Right cardiac atrium (tissue), 5 donors: ENCODE results near the gene PNO1. TPM values are rescaled to one million over a fixed set of nuclear protein-coding genes. Genes with fewer than 3 reads are reported as not detected.

Source experiments
- ATAC-seq, 2 donors: fragments of 200-7000 bp; cut with Tn5 transposase; one replicate each; pipeline versions ENCODE4 v1.8.0 to v1.9.1; 2020; ENCODE audit warnings: moderate library complexity in 2 of 2, mild to moderate bottlenecking in 1 of 2
- DNase-seq, 3 donors: peaks; one replicate each; pipeline ENCODE4 v3.0.0-alpha.2; 2020
- H3K27ac ChIP-seq: one replicate; pipeline ENCODE4 v1.5.1; 2013; ENCODE audit warnings: mild to moderate bottlenecking, low read length, control low read depth, moderate library complexity
- H3K27me3 ChIP-seq: one replicate; pipeline ENCODE4 v1.6.1; 2013; ENCODE audit not compliant: control insufficient read depth, insufficient read depth
- H3K4me1 ChIP-seq: one replicate; pipeline ENCODE4 v1.6.1; 2013; ENCODE audit warnings: low read length; ENCODE audit not compliant: control insufficient read depth, insufficient read depth
- H3K4me3 ChIP-seq: one replicate; pipeline ENCODE4 v1.5.1; 2013; ENCODE audit warnings: low read length, control low read depth
- H3K9me3 ChIP-seq: one replicate; pipeline ENCODE4 v1.6.1; 2013; ENCODE audit warnings: low read length; ENCODE audit not compliant: control insufficient read depth
- WGBS: extraction: QIAGEN DNeasy Blood & Tissue Kit; methylation state at CpG from one replicate; pipeline ENCODE4 v1.1.7; 2013; 5-methylcytosine and 5-hydroxymethylcytosine counted together
- intact Hi-C, 4 donors: fragments of 100-400 bp; cut with DNase I; formaldehyde crosslinking; loops; one replicate each; pipeline versions ENCODE4 v1.11.0 to v1.14.0; 2022 to 2023
- polyA plus RNA-seq: library from polyadenylated mRNA; stranded (reverse); fragments of 200-250 nt; gene quantifications from one replicate; pipeline ENCODE4 v1.2.3, GENCODE V29; 2013
- total RNA-seq, 4 donors: library from RNA; stranded (reverse); fragmentation: NEBNext Ultra II Directional; extraction: Animal tissue kit (Norgen Biotek cat#: 25700); gene quantifications; one replicate each; pipeline ENCODE4 v1.2.1, GENCODE V29; 2021
- donor health status: healthy with polysubstance abuse.
- donor health status: DM: no; HTN: yes; CAD: no.
- donor health status: DM: no; HTN: no; CAD: no.
- donor health status: DM: no; HTN: yes; CAD: no; lungs with severe emphysema.
- donor health status: DM: yes; HTN: yes; CAD: no.

The PNO1 gene
- total and polyA plus RNA-seq, 5 donors, result 7.0 to 15.8 (median 8.3) TPM

DNA sequence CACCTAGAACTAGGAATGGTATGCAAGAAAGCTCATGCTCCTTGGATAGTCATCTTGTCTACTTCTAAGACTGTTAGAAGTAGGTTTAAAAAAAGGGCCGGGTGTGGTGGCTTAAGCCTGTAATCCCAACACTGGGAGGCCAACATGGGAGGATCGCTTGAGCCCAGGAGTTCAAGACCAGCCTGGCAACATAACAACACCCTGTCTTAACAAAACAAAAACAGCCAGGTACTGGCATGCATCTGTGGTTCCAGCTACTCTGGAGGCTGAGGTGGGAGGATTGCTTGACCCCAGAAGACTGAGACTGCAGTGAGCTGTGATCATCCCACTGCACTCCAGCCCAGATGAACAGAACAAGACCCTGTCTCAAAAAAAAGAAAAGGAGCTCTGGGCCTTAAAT, 19.9 kb downstream of the PNO1 start:
- DNase-seq (no peak), ATAC-seq (no peak)
- Histone ChIP-seq H3K9me3 (no peaks in the 10 kb centered on the region), H3K27ac (no peak overlapping the region), H3K4me1 (no peaks in the 10 kb centered on the region), H3K27me3 (no peaks in the 10 kb centered on the region), H3K4me3 (no peak overlapping the region)
- WGBS, result 67% methylated on average over 2 of the region's 2 CpGs
- intact Hi-C loops, result no loop called here

- intact Hi-C loops, result no loop called here
- Histone ChIP-seq H3K9me3 (no peaks in the 10 kb centered on the region), H3K4me1 (no peaks in the 10 kb centered on the region), H3K27ac (no peak overlapping the region), H3K27me3 (no peaks in the 10 kb centered on the region), H3K4me3 (no peak overlapping the region)
- no peak for ATAC-seq
- 98% methylated on average over 3 of the region's 3 CpGs for WGBS
- DNase-seq, result no peak
Observed at GRCh38 chr2:68178432-68178831, 20.7 kb downstream of the PNO1 start.

DNA sequence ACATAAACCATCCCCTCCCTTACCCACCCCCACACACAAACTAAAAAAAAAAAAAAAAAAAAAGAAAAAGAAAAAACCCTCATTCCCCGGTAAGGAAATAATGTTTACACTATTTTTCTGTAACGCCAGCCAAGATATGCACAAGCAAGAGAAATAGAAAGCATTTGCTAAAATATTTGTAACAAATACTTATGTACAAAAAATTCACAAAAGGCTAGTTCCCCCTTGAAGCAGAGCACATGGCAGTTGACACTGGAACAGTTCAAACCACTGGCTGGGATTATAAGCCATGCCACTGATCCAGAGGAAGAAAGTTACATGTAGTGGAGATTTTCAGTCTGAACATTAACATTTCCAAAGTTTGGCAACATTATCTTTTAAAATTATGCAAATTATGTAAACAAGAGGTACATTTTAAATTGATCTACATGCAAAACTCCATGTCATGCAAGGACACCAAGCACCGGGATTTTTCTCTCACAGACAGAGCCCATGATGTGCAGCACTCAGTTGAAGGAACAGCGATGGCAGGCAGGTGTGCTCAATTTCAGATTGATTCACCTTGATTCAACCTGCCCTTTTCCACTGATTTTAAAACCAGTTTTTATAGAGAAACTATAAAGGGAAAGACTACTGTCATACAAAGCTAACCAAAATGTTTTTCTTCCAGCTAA, 21.4 kb downstream of the PNO1 start:
- intact Hi-C loops, result no loop called here
- ATAC-seq (no peak), DNase-seq (no peak)
- 80% methylated on average over 4 of the region's 4 CpGs for whole genome bisulfite sequencing
- Histone ChIP-seq H3K27me3 (no peaks in the 10 kb centered on the region), H3K9me3 (no peaks in the 10 kb centered on the region), H3K4me3 (no peak overlapping the region), H3K27ac (no peak overlapping the region), H3K4me1 (no peaks in the 10 kb centered on the region)

DNA sequence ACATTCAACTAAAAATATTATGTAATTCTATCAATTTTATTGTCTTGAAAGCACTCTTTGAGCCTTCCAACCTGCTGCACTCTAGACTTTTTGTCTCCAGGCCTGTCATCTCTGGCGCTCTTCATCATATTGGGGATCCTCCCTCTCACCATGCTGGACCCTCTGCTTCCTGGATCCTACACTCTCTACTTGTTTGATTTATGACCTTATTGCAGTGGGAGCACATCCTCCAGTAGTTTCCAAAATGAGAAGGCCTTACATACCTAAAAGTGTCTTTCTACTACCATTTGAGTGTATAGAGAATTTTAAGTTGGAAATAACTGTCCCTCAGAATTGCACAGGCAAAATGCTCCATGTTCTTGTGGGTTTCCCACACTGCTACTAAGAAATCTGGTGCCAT, 25.2 kb downstream of the PNO1 start:
- ATAC-seq (no peak), DNase-seq (no peak)
- Histone ChIP-seq H3K9me3 (no peaks in the 10 kb centered on the region), H3K4me1 (no peaks in the 10 kb centered on the region), H3K27me3 (no peaks in the 10 kb centered on the region), H3K4me3 (no peak overlapping the region), H3K27ac (no peak overlapping the region)
- 100% methylated on average over 1 of the region's 1 CpG for WGBS
- intact Hi-C loops, result no loop called here

- Histone ChIP-seq H3K27me3 (no peaks in the 10 kb centered on the region), H3K4me1 (no peaks in the 10 kb centered on the region), H3K4me3 (no peak overlapping the region), H3K27ac (no peak overlapping the region), H3K9me3 (no peaks in the 10 kb centered on the region)
- DNase-seq (peak in 2 of 3 donors; percentile 25 to 52), ATAC-seq (no peak)
- WGBS, result 45% methylated on average over 5 of the region's 5 CpGs
- intact Hi-C loops, result no loop called here
Observed at GRCh38 chr2:68185541-68186164, 28.0 kb downstream of the PNO1 start.

GRCh38 chr2:68187329-68187728, 29.6 kb downstream of the PNO1 start:
- Histone ChIP-seq H3K9me3 (no peaks in the 10 kb centered on the region), H3K4me3 (no peak overlapping the region), H3K27me3 (no peaks in the 10 kb centered on the region), H3K4me1 (no peaks in the 10 kb centered on the region), H3K27ac (no peak overlapping the region)
- intact Hi-C loops, result no loop called here
- ATAC-seq (no peak), DNase-seq (no peak)
- WGBS, result 64% methylated on average over 1 of the region's 1 CpG

DNA sequence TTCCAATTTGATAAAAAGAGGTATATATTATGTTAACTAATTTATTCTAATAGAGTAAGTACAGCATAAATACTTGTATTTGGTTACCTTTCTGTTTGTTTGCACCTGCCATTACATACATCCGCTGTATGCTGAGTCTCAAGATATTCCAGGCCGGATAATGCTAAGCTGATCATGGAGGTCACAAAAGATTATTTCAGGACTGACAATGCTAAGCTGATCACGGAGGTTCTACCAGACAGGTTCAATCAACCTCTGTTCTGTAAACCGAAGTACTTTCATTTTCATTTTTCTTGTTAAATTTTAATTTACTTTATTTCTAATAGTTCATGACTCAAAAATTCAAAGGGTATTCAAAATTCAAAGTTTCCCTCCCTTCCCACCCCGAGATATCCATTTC, 31.1 kb downstream of the PNO1 start:
- WGBS, result 68% methylated on average over 5 of the region's 5 CpGs
- no peaks in the 10 kb centered on the region for H3K9me3 ChIP-seq
- no peaks in the 10 kb centered on the region for H3K27me3 ChIP-seq
- intact Hi-C loops, result no loop called here
- H3K4me1 ChIP-seq, result no peaks in the 10 kb centered on the region
- H3K27ac ChIP-seq, result no peak overlapping the region
- no peak overlapping the region for H3K4me3 ChIP-seq
- ATAC-seq (no peak), DNase-seq (no peak)

DNA sequence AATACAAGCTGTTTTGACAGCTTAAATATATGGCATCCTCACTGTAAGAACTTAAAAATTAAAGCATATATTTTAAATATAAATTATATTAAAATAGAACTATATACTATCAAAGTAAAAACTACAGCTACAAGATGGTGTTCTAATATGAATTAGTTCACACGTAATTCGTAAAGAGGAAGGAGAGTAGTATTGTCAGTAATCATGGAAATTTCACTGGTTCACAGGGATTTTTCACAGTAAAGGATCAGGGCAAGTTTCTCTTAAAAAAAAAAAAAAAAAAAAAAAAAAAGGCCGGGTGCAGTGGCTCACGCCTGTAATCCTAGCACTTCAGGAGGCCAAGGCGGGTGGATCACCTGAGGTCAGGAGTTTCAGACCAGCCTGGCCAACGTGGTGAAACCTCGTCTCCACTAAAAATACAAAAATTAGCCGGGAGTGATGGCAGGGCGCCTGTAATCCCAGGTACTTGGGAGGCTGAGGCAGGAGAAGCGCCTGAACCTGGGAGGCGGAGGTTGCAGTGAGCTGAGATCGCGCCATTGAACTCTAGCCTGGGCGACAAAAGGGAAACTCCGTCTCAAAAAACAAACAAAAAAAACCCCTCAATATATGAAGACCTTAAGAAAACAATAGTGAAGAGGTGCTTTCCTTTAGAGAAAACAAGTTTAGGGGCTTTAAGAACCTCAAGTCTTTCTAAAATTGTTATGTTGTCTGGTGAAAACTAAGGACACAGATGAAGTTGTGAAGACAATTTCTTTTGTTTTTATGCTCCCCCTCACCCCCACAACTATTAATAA, 32.5 kb downstream of the PNO1 start:
- intact Hi-C loops, result loop anchor here in 1 of 4 donors (10.0 kb wide), 1 partner anchor 95 kb away; no protein-coding TSS in a partner anchor
- no peak for ATAC-seq
- Histone ChIP-seq H3K27ac (no peak overlapping the region), H3K4me3 (no peak overlapping the region), H3K4me1 (no peaks in the 10 kb centered on the region), H3K9me3 (no peaks in the 10 kb centered on the region), H3K27me3 (no peaks in the 10 kb centered on the region)
- no peak for DNase-seq
- WGBS, result 86% methylated on average over 15 of the region's 15 CpGs

- 66% methylated on average over 3 of the region's 3 CpGs for WGBS
- ATAC-seq, result no peak
- H3K4me1 ChIP-seq, result no peaks in the 10 kb centered on the region
Observed at GRCh38 chr2:68190991-68191731, 33.5 kb downstream of the PNO1 start.

GRCh38 chr2:68193144-68193543, 35.5 kb downstream of the PNO1 start:
- no peaks in the 10 kb centered on the region for H3K4me1 ChIP-seq
- ATAC-seq (no peak), DNase-seq (no peak)
- H3K27ac ChIP-seq, result no peak overlapping the region
- WGBS, result 57% methylated on average over 3 of the region's 3 CpGs
- H3K4me3 ChIP-seq, result no peak overlapping the region
- H3K27me3 ChIP-seq, result no peaks in the 10 kb centered on the region
- no peaks in the 10 kb centered on the region for H3K9me3 ChIP-seq
- intact Hi-C loops, result loop anchor here in 1 of 4 donors (10.0 kb wide), 1 partner anchor 92 kb away; no protein-coding TSS in a partner anchor

More at GRCh38 chr2:68190991-68191731, 33.5 kb downstream of the PNO1 start:
- H3K27ac ChIP-seq, result no peak overlapping the region
- no peak overlapping the region for H3K4me3 ChIP-seq
- DNase-seq, result no peak
- intact Hi-C loops, result loop anchor here in 1 of 4 donors (10.0 kb wide), 1 partner anchor 94 kb away; no protein-coding TSS in a partner anchor
- H3K9me3 ChIP-seq, result no peaks in the 10 kb centered on the region
- H3K27me3 ChIP-seq, result no peaks in the 10 kb centered on the region
